Endometrial microvascular endothelial cells (primary cell): ENCODE measurements around the gene CD70. TPM values are rescaled to one million over a fixed set of nuclear protein-coding genes. Genes with fewer than 3 reads are reported as not detected.
"Not testable (repeated sequence)": the region's sequence is repeated elsewhere in the genome, so short reads cannot be mapped to it uniquely, and the experiment has no call there.

Experiments used
- in situ Hi-C: cut with HindIII; loops from 2 replicates; pipeline ENCODE4 v1.10.0; 2017; ENCODE audit warnings: low sequenced_read_pairs, low pct_unique_long_range_greater_than_20kb; ENCODE audit errors: inconsistent ontology term
- total RNA-seq: library from RNA; depleted of rRNA; stranded (reverse); fragments of >200 nt; gene quantifications from one replicate; pipeline ENCODE4 v1.2.3, GENCODE V29; 2015; ENCODE audit errors: inconsistent ontology term

Gene CD70, protein sequence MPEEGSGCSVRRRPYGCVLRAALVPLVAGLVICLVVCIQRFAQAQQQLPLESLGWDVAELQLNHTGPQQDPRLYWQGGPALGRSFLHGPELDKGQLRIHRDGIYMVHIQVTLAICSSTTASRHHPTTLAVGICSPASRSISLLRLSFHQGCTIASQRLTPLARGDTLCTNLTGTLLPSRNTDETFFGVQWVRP
- 12.3 TPM for total RNA-seq

GRCh38 chr19:6590827-6591319 lies at the start of gene CD70:
Gene CD70, minus strand, starts transcription at chr19:6591150. Its CDS starts 148 bp downstream, at chr19:6591002.
- in situ Hi-C loops: no loop called here

- in situ Hi-C loops: not testable (repeated sequence)
These were observed 49.4 kb upstream of the CD70 start for GRCh38 chr19:6640333-6640732.

DNA sequence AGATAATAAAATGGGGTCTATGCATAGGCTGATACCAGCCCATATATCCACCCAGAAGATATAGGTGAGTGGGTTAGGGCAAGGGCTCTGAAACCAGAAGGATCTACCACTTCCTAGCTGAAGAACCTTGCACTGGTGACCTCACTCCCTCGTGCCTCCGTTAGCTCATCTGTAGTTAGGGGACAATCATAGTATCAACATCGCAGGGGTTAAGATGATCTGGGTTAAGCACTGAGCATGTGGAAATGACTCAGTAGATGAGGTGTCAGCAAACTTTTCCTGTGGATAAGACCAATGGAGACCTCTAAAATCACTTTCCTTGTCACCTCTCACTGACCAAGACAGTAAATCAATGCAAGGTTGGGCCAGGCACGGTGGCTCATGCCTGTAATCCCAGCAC lies 48.5 kb upstream of the CD70 start:
- in situ Hi-C loops: no loop called here

- in situ Hi-C loops: not testable (repeated sequence)
These were observed 42.5 kb upstream of the CD70 start for GRCh38 chr19:6633456-6633813.

DNA sequence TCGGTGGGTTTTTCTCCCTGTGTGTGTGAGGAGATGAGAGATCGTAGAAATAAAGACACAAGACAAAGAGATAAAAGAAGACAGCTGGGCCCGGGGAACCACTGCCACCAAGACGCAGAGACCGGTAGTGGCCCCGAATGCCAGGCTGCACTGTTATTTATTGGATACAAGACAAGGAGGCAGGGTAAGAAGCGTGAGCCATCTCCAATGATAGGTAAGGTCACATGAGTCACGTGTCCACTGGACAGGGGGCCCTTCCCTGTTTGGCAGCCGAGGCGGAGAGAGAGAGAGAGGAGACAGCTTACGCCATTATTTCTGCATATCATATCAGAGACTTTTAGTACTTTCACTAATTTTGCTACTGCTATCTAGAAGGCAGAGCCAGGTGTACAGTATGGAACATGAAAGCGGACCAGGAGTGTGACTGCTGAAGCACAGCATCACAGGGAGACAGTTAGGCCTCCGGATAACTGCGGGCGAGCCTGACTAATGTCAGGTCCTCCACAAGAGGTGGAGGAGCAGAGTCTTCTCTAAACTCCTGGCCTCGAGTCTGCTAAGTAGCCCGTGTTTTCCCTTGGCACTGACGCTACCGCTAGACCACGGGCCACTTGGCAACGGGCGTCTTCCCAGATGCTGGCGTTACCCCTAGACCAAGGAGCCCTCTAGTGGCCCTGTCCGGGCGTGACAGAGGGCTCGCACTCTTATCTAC lies 42.0 kb upstream of the CD70 start:
- in situ Hi-C loops: not testable (repeated sequence)

DNA sequence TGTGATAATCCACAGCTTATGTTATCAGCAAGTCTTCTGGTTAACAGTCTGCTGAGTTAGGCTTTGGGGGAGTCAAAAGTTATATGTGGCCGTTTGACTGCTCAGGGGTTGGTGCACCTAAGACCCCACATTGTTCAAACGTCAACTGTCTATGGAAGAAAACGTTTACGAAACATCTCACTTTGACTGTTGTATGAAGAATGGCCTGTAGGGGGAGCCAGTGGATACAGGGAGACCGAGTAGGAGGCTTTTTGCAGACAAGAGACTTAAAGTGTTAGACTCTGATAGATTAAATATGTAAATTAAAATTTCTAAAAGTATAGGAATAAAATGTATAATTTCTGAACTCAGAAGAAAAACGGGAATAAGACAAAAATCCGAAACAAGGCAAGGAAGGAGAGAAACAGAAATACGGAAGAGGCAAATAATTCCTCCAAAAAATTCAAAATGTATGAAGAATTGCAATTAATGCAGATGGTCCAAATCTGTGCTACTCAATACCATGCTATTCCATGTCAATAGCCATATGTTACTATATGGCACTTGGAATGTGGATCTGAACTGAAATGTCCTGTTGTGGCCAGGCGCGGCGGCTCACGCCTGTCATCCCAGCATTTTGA lies 41.2 kb upstream of the CD70 start:
- in situ Hi-C loops: no loop called here

DNA sequence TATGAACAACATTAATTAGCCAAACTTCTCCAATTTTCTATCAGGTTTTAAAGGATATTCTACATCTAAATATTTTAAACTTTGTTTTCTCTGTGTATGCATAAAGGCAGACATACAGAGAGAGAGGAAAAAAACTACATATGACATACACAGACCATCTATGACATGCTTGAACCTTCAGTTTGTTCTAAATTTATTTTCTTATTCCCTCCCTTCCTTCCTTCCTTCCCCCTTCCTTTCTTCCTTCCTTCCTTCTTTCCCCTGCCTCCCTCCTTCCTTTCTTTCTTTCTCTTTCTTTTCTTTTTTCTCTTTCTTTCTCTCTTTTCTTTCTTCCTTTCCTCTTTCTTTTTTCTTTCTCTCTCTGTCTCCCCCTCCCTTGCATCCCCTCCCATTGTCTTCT lies 35.8 kb upstream of the CD70 start:
- in situ Hi-C loops: no loop called here

GRCh38 chr19:6617374-6617773 lies 26.4 kb upstream of the CD70 start:
- in situ Hi-C loops: no loop called here

- in situ Hi-C loops: no loop called here
These were observed 25.1 kb upstream of the CD70 start for GRCh38 chr19:6616011-6616410.

DNA sequence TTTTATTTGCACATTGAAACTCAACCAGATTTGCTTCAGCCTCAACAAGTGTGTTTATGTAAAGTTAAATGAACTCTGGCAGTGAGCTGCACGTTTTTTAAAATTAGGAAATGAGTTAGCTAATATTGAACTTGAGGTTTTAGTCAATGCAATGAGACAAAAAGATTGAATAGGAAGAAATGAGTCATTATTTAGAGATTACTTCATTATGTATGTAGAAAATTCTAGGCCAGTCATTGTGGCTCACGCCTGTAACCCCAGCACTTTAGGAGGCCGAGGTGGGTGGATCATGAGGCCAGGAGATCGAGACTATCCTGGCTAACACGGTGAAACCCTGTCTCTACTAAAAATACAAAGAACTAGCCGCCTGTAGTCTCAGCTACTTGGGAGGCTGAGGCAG lies 22.8 kb upstream of the CD70 start:
- in situ Hi-C loops: no loop called here

DNA sequence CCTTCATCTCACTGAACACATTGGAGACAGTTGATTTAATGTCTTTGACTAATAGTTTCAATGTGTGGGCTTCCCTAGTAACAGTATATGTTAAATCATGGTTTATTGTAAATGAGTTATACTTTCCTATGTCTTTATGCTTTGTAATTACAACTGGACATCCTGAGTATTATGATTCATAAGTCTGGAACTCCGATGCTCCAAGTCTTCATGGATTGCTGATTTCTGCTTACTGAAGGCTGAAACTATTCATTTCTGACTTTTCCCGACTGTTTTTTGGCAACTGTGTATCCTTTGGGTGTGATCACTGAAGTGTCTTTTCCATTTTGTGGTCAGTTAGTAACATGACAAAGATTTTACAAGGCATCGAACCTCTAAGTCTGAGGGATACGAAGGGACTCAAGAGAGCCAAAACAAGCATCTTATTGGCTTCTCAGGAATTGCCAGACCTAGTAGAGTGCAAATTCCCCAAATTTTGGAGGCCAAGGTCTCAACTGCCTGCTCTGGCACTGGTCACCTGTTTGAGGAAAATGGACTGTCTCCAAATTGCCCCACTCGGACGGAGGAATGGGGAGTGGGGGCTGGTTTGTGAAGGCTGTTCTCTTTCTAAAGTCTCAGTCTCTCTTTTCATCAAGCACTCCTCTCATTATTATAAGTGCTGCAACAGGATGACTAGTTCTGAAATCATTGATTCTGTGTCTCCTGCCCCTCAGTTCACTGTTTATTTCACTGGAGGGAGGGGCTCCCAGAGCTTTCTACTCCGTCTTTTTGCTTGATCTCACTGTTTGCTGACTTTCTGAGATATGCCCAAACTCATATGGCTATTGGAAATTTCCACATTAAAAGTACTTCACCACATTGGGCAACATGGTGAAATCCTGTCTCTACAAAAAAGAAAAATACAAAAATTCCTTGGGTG lies 20.2 kb upstream of the CD70 start:
- in situ Hi-C loops: no loop called here

DNA sequence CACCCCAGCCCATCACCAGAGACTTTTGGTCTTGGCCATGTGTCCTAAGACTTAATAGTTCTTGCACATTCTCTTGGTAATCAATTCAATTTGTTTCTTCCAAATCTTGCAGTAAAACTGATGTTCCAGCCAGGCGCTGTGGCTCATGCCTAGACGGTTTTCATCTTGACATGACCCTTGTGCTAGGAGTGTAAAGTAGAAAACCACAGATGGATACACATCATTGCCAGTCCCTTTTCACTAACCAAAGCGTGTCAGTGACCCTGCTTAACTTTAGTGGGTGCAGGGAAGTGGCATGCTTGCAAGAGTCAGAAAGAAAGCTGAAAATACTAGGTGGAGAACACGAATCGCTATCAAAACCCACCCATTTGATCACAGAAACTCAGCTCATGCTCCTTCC lies 18.0 kb upstream of the CD70 start:
- in situ Hi-C loops: no loop called here

GRCh38 chr19:6608146-6608545 lies 17.2 kb upstream of the CD70 start:
- in situ Hi-C loops: not testable (repeated sequence)

DNA sequence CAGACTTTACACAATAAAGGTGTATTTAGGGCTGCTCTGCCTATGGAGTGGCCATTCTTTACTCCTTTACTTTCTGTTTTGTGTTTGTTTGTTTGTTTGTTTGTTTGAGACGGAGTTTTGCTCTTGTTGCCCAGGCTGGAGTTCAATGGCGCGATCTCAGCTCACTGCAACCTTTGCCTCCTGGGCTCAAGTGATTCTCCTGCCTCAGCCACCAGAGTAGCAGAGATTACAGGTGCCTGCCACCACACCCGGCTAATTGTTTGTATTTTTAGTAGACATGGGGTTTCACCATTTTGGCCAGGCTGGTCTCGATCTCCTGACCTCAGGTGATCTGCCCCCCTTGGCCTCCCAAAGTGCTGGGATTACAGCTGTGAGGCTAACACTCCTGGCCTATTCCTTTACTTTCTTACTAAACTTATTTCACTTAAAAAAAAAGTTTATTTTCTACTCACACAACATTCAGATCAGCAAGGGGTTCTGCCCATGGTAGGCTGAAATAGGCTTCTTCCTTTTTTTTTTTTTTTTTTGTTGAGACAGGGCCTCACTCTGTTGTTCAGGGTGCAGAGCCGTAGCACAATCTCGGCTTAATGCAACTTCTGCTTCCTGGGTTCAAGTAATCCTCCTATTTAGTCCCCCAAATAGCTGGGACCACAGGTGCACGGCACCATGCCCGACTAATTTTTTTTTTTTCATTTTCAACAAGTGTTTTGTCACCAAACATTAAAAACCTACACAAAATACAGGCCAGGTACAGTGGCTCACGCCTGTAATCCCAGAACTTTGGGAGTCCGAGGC lies 15.5 kb upstream of the CD70 start:
- in situ Hi-C loops: not testable (repeated sequence)

DNA sequence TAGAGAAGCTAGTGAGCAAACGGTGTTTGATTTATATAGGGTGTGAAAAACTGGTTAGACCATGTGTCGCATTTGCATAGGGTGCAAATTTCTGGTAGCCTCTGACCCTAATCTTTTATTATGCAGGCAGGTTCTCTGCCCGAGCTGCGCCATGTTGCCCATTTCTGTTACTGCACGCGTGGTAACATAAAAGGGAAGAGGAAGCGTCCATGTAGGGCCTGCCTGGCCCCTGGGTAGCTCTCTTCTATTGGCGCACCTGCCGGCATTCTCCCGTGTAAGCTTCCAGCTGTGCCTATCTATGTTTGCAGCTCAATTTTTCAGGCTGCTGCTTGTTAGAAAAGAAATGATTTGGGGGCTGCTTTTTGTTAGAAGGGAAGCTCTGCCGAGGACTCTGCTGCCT lies 14.0 kb upstream of the CD70 start:
- in situ Hi-C loops: no loop called here

DNA sequence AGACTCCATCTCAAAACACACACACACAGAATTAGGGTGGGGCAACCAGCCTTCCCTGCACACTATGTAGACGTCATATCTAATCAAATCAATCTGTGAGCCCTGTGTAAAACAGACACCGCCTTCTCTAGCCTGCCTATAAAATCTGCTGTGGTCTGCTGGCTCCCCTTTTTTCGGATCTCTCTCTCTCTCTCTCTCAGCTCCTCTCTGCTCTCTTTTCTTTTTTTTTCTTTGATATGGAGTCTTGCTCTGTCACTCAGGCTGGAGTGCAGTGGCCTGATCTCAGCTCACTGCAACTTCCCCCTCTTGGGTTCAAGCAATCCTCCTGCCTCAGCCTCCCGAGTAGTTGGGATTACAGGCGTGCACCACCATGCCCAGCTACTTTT lies 11.8 kb upstream of the CD70 start:
- in situ Hi-C loops: no loop called here

DNA sequence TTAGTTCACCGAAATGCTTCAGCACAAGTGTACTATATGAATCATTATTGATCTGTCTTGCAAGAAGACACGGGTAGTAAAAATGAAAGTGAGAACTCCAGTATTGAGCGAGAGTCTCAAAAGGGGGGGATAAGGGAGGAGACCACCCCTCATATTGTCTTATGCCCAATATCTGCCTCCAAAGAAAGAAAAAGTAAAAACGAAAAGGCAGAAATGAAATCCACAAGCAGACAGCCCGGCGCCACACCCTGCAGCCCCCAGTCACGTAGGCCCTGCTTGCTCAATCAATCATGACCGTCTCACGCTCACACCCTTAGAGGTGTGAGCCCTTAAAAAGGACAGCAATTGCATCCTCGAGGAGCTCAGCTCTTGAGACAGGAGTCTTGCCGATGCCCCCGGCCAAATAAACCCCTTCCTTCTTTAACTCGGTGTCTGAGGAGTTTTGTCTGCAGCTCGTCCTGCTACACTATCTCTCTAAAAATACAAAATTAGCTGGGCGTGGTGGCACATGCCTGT lies 10.6 kb upstream of the CD70 start:
- in situ Hi-C loops: not testable (repeated sequence)

DNA sequence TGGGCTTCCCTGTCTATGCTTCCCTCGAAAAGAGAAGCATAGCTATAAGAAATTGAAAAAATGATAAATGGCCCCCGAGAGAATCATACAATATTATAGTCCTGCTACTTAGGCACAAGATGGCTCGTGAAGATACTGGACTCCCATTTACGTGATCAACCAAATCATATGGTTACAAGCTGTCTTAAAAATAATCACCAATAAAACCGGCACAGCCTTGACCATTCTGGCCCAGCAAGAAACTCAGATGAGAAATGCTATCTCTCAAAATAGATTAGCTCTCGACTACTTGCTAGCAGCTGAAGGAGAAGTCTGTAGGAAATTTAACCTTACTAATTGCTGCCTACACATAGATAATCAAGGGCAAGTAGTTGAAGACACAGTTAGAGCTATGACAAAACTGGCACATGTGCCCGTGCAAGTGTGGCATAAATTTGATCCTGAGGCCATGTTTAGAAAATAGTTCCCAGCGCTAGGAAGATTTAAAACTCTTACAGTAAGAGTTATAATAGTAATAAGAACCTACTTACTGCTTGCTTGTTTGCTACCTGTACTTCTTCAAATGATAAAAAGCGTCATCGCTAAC lies 10.1 kb upstream of the CD70 start:
- in situ Hi-C loops: not testable (repeated sequence)
